GM19328 (cell line): Measurements from ENCODE around the gene TMEM179B.

Source experiments
- ATAC-seq: cut with Tn5 transposase; IDR thresholded peaks from one replicate; pipeline ENCODE4 v1.9.1; 2021; ENCODE audit warnings: mild to moderate bottlenecking, moderate library complexity; ENCODE audit not compliant: unreplicated experiment

The TMEM179B gene

DNA sequence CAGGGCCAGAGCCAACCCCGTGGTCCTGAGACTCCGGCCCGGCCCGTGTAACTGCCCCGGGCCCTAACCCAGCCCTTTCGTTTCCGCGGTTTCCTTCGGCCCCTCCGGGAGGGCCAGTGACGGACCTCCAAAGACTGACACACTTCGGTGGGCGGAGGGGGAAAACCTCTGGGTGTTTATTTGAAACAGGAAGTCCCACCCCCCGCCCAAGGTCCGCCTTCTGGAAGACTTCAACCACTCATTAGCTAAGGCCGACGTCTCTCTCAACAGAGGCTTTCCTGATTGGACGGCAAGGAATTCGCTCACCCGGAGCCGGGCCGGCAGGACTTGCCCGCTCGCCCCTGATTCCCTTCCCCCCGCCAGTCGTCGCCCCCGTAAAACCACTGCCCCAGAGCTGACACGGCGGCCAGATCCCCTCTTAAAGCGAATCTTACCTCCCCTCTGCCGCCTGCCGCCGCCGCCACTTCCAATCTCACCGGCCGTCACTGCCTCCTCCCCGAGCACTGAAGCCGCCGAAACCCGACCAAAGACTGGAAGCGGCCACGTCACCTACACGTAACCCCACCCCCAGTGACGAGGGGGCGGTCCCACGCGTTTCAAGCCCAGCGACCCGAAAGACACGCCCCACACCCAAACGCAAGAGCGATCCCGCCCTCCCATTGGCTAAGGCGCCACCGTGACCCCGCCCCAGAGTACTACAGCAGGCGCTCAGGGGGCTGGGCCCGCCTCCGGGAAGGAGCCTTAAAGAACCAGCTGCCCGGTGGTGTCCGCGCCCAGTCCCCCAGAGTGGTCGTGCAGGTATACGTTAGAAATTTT lies 44.5 kb downstream of the TMEM179B start, which contains the start of gene STX5:
Gene STX5, minus strand, starts transcription at position 532 of the 816 bp plus-strand sequence. CDS start 808 bp downstream, outside the sequence.
- ATAC-seq = peak; percentile 89

GRCh38 chr11:62832336-62833234 lies 45.4 kb downstream of the TMEM179B start, which contains the start of gene TEX54:
Gene TEX54, minus strand, starts transcription at chr11:62832841.
- ATAC-seq = no peak

DNA sequence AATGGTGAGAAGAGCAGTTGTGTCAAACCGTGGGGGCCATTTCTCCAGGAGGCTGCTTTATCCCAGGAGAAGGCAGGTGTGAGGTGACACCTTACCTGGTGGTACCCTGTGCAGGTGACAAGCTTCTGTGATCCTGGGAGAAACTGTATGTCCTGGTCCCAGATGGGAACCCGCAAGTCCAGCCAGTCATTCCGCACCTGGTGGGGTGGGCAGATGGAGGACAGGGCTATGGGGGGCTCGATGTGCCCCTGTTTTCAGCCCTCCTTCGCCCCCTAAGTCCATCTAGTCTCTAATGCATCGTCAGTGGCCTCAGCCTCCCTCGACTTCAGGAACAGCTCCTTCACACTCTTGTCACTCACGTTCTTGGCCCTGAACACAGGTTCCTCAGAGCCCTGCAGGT lies 48.1 kb downstream of the TMEM179B start:
- ATAC-seq = no peak

DNA sequence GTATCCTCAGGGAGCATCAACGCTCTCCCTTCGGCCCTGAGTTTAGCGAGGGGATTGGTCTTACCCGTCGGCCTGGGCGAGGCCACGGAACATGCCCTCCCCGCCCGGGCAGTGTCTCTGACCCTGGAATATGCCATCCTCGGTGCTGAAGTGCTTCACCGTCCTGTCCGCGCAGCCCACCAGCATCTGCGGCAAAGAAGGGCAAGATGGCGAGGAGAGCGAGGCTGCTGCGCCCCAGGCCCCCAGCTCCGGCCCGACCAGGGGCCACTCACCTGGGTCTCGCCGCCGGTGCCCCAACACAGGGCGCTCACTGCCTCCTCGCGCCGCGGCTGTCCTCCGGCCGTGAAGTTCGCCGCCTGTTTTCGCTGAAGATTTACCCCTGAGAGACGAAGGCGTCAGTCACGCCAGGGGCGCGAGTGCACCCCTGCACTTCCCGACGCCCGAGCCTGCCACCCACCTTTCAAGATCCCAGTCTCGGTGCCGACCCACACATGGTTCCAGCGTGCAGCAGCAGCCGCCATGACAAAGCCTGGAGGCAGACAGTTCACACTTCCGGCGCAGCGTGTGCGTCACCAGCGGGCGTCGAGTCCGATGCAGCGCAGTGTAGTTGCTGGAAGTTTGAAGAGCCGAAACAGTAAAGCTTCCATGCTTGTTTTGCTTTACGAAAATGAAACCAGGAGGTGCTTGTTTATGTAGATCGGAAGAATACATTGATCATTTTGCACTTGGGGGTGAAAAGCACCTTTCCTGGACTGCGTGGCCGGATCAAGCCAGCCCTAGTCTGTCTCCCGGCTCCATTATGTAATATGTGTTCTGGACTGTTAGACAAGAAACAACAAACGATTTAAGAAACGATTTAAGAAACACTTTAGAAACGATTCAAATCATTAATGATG lies 52.1 kb downstream of the TMEM179B start, which contains the start of gene WDR74:
Gene WDR74, minus strand, starts transcription at position 541 of the 896 bp plus-strand sequence. Its CDS starts 20 bp downstream, at position 521.
- peak; percentile 42 for ATAC-seq
